Measurements from ENCODE around the gene STK33.

STK33 gene

GRCh38 chr11:8601376-8602133, 7.5 kb upstream of the STK33 start:
- no peak for DNase-seq

GRCh38 chr11:8598506-8598905, 4.5 kb upstream of the STK33 start:
- no peak for DNase-seq

GRCh38 chr11:8597182-8597581, 3.2 kb upstream of the STK33 start:
- no peak for DNase-seq

- no peak for DNase-seq
Observed at GRCh38 chr11:8596504-8597046, 2.5 kb upstream of the STK33 start.

GRCh38 chr11:8593455-8593854, 573 bp downstream of the STK33 start:
- DNase-seq, result no peak

GRCh38 chr11:8587915-8588314, 6.1 kb downstream of the STK33 start:
- no peak for DNase-seq

- no peak for DNase-seq
Observed at GRCh38 chr11:8586805-8587204, 7.2 kb downstream of the STK33 start.

GRCh38 chr11:8586184-8586583, 7.8 kb downstream of the STK33 start:
- DNase-seq, result no peak

GRCh38 chr11:8584511-8584910, 9.5 kb downstream of the STK33 start:
- DNase-seq, result no peak

GRCh38 chr11:8584082-8584481, 9.9 kb downstream of the STK33 start:
- DNase-seq, result no peak

- no peak for DNase-seq
Observed at GRCh38 chr11:8581300-8581699, 12.7 kb downstream of the STK33 start.

GRCh38 chr11:8577791-8578581, 16.0 kb downstream of the STK33 start:
- no peak for DNase-seq

- no peak for DNase-seq
Observed at GRCh38 chr11:8574798-8575197, 19.2 kb downstream of the STK33 start.

GRCh38 chr11:8573777-8574176, 20.3 kb downstream of the STK33 start:
- no peak for DNase-seq

GRCh38 chr11:8567602-8568198, 26.3 kb downstream of the STK33 start:
- DNase-seq, result no peak

GRCh38 chr11:8566613-8567210, 27.3 kb downstream of the STK33 start:
- DNase-seq, result peak; percentile 69

- DNase-seq, result no peak
Observed at GRCh38 chr11:8564526-8564925, 29.5 kb downstream of the STK33 start.

- DNase-seq, result no peak
Observed at GRCh38 chr11:8561461-8561860, 32.6 kb downstream of the STK33 start.

GRCh38 chr11:8558436-8558835, 35.6 kb downstream of the STK33 start:
- no peak for DNase-seq

GRCh38 chr11:8545698-8546366, 48.2 kb downstream of the STK33 start:
- no peak for DNase-seq

GRCh38 chr11:8544807-8545206, 49.2 kb downstream of the STK33 start:
- DNase-seq, result no peak

GRCh38 chr11:8543278-8543677, 50.8 kb downstream of the STK33 start:
- no peak for DNase-seq

GRCh38 chr11:8541448-8541847, 52.6 kb downstream of the STK33 start:
- DNase-seq, result no peak

Data from hematopoietic multipotent progenitor cell treated with erythropoietin and hydrocortisone succinate and interleukin-3 and kit ligand, for 8 days (in vitro differentiated cells).